Measurements from ENCODE around the gene GSTO2.

The GSTO2 gene

DNA sequence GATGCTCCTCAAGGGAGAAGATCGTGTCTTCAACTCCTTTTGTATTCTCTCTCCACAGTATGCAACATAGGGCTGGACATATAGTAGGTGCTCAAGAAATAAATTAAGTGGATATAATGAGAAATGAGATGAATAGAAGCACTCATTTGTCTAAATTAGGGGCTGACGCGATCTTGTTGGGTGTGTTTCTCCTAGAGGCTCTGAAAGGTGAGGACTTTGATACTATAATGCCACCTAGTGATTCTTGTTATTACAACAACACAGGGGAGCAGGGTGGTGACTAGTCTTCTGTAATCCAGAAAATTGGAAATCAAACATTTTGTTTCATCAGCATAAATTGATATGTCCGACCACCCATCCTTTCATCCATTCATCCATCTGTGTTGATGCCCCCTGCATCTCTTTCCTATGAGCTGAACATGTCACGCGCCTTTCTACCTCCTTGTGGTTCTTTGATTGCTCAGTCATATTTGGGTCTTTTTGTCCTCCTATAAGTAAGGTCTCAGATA, 81.2 kb downstream of the GSTO2 start:
- TF ChIP-seq, protein P1, sequence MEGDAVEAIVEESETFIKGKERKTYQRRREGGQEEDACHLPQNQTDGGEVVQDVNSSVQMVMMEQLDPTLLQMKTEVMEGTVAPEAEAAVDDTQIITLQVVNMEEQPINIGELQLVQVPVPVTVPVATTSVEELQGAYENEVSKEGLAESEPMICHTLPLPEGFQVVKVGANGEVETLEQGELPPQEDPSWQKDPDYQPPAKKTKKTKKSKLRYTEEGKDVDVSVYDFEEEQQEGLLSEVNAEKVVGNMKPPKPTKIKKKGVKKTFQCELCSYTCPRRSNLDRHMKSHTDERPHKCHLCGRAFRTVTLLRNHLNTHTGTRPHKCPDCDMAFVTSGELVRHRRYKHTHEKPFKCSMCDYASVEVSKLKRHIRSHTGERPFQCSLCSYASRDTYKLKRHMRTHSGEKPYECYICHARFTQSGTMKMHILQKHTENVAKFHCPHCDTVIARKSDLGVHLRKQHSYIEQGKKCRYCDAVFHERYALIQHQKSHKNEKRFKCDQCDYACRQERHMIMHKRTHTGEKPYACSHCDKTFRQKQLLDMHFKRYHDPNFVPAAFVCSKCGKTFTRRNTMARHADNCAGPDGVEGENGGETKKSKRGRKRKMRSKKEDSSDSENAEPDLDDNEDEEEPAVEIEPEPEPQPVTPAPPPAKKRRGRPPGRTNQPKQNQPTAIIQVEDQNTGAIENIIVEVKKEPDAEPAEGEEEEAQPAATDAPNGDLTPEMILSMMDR (IDR thresholded peaks at IDR 0.05; ENCODE audit: low read depth, low read length): peak; percentile 37; the same call in 1 of the 2 replicates
- Histone ChIP-seq H3K9me3 (ENCODE audit: severe bottlenecking) (no peaks in the 10 kb centered on the region), H3K27me3 (ENCODE audit: insufficient read depth, low read depth, severe bottlenecking) (no peaks in the 10 kb centered on the region), H3K4me3 (ENCODE audit: low read depth, low read length) (no peak overlapping the region), H3K27ac (no peak overlapping the region), H3K36me3 (no peaks in the 10 kb centered on the region)
- DNase-seq: no peak

DNA sequence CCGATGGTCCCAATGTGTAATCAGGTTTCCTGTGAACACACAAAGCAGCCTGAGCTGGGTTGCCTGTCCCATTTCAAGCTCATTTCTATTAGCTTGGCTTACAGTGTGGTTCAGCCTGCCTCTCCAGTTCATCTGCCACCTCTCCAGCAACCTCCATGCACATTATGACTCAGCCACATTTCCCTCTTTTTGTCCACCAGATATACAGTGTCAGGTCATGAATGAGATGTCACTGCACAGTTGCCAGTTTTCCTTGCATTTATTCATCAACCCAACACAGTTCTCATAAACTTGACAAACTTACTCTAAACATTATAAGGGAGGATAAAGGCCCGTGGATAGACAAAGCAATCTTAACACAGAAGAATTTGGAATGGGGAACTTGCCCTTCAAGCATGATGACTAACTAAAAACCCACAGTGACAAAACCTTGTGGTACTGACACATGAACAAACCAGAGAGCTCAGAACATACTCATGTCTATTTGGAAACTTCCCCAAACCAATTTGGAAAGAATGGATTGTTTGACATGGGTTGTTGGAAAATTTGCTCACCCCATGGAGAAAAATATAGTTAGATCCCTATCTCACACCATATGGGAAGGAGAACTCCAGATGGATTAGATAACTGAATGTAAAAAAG, 82.2 kb downstream of the GSTO2 start:
- DNase-seq: no peak
- H3K36me3 ChIP-seq: no peaks in the 10 kb centered on the region
- no peak overlapping the region for H3K4me3 ChIP-seq (ENCODE audit: low read depth, low read length)
- TF ChIP-seq, protein P1 (IDR thresholded peaks at IDR 0.05; ENCODE audit: low read depth, low read length): no peak
- no peaks in the 10 kb centered on the region for H3K9me3 ChIP-seq (ENCODE audit: severe bottlenecking)
- no peak overlapping the region for H3K27ac ChIP-seq
- H3K27me3 ChIP-seq (ENCODE audit: insufficient read depth, low read depth, severe bottlenecking): no peaks in the 10 kb centered on the region

- no peak for DNase-seq
- Histone ChIP-seq H3K9me3 (ENCODE audit: severe bottlenecking) (no peaks in the 10 kb centered on the region), H3K4me3 (ENCODE audit: low read depth, low read length) (no peak overlapping the region), H3K36me3 (no peaks in the 10 kb centered on the region), H3K27me3 (ENCODE audit: insufficient read depth, low read depth, severe bottlenecking) (no peaks in the 10 kb centered on the region), H3K27ac (no peak overlapping the region)
- TF ChIP-seq, protein P1 (IDR thresholded peaks at IDR 0.05; ENCODE audit: low read depth, low read length): no peak
Measured at GRCh38 chr10:104351919-104352318, 82.9 kb downstream of the GSTO2 start.

DNA sequence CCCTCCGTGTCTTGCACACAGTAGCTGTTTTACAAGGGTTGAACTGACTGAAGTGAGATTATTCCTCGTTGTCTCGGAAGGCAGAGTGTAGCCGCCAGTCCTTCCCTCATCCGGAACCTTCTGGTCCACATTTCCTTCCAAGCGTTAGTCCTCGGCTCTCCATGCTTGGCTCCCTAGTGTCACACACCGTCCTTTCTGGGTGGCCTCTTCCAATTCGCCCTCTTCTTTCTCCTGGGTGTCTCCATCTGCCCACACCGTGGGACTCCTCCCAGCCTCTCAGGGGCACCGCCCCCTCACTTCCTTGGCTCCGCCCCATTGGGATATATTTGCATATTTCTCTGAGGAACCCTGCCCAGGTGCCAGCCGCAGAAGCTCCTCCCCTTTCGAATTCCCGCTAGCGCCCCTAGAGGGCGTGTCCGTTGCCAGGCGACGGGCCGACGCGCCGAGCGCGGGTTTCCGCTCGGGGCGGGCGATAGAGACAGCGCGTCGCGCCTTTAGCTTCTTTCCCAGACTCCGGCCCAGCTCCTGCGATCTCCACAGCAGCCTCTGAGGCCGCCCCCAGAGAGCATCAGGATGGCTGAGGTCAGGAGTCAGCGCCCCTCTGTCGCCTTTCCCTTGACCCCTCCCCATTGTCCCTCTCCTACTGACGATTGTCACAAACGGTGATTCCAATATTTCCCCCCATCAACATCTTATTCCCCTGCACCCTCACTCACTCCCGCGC, 84.5 kb downstream of the GSTO2 start, which contains the start of gene CFAP58:
TSS of gene CFAP58 (plus strand) at position 509 of the 724 bp plus-strand sequence. CDS start at position 574, 65 bp downstream.
- Histone ChIP-seq H3K27me3 (ENCODE audit: insufficient read depth, low read depth, severe bottlenecking) (no peaks in the 10 kb centered on the region), H3K4me3 (ENCODE audit: low read depth, low read length) (peak within 1 kb of the TSS; percentile 41), H3K27ac (no peak within 1 kb of the TSS), H3K36me3 (no peaks in the 10 kb centered on the region), H3K9me3 (ENCODE audit: severe bottlenecking) (no peaks in the 10 kb centered on the region)
- TF ChIP-seq, protein P1 (IDR thresholded peaks at IDR 0.05; ENCODE audit: low read depth, low read length): peak; percentile 76
- peak; percentile 96 for DNase-seq

All from WERI-Rb-1 (cell line).